ENCODE measurements around the gene ABRACL.

ABRACL gene

DNA sequence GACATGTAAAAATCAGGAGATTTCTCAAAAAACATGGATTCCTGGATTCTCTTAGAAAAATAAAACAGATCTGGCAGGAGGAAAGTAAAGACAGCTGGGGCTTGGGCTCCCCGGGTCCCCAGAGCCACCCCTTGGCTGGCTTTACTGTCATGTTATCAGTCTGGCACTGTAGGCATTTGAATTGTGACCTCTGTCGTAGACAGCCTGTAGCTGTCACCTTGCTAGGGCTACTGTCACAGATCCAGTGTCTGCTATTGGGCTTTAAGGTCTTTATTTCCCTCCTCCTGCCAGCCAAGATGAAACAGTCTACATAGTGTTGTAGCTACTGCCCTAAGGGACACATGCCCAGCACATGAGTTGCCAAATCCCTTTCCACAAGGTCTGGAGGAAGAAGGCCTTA is 37.5 kb downstream of the ABRACL start:
- TF ChIP-seq, protein P1, sequence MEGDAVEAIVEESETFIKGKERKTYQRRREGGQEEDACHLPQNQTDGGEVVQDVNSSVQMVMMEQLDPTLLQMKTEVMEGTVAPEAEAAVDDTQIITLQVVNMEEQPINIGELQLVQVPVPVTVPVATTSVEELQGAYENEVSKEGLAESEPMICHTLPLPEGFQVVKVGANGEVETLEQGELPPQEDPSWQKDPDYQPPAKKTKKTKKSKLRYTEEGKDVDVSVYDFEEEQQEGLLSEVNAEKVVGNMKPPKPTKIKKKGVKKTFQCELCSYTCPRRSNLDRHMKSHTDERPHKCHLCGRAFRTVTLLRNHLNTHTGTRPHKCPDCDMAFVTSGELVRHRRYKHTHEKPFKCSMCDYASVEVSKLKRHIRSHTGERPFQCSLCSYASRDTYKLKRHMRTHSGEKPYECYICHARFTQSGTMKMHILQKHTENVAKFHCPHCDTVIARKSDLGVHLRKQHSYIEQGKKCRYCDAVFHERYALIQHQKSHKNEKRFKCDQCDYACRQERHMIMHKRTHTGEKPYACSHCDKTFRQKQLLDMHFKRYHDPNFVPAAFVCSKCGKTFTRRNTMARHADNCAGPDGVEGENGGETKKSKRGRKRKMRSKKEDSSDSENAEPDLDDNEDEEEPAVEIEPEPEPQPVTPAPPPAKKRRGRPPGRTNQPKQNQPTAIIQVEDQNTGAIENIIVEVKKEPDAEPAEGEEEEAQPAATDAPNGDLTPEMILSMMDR (IDR thresholded peaks at IDR 0.05; ENCODE audit: low read depth, low read length) = no peak
- no peak for TF ChIP-seq EZH2phosphoT487 (IDR thresholded peaks at IDR 0.05; ENCODE audit: low read depth)
- Histone ChIP-seq H3K79me2 (ENCODE audit: low read length) (no peaks in the 10 kb centered on the region), H4K20me1 (ENCODE audit: insufficient read depth, low read length) (no peaks in the 10 kb centered on the region), H3K4me3 (ENCODE audit: low read length) (no peak overlapping the region), H3K4me2 (ENCODE audit: low read length) (no peak overlapping the region), H3K27me3 (ENCODE audit: low read depth, low read length) (no peaks in the 10 kb centered on the region), H3K9me3 (ENCODE audit: insufficient read depth, low read length) (no peaks in the 10 kb centered on the region), H3K4me1 (ENCODE audit: low read length) (no peaks in the 10 kb centered on the region), H3K9ac (ENCODE audit: low read length) (no peak overlapping the region), H3K27ac (ENCODE audit: low read length) (no peak overlapping the region), H3K36me3 (replicated peaks; ENCODE audit: low read depth, low read length) (no peaks in the 10 kb centered on the region), H2AFZ (ENCODE audit: low read depth, low read length) (no peak overlapping the region)

DNA sequence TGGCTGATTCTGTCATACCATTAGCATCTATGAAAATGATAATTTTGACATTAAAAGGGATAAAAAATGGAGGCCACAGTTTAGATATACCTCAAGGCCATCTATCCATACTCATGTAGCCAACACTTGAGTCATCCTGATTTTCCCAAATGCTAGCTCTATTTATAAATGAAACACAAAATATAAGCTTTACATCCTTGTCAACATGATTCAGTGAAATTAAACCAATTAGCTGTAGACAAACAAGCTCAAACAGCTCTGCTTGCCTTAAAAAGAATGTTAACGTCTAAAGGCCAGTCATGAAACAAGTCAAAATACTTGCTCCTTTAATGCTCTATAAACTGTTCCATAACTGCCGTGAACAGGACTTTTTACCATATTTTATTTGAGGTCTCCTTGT is 40.3 kb downstream of the ABRACL start:
- Histone ChIP-seq H3K27ac (ENCODE audit: low read length) (no peak overlapping the region), H3K4me1 (ENCODE audit: low read length) (no peaks in the 10 kb centered on the region)
- TF ChIP-seq, protein P1 (IDR thresholded peaks at IDR 0.05; ENCODE audit: low read depth, low read length) = no peak
- TF ChIP-seq EZH2phosphoT487 (IDR thresholded peaks at IDR 0.05; ENCODE audit: low read depth) = no peak

DNA sequence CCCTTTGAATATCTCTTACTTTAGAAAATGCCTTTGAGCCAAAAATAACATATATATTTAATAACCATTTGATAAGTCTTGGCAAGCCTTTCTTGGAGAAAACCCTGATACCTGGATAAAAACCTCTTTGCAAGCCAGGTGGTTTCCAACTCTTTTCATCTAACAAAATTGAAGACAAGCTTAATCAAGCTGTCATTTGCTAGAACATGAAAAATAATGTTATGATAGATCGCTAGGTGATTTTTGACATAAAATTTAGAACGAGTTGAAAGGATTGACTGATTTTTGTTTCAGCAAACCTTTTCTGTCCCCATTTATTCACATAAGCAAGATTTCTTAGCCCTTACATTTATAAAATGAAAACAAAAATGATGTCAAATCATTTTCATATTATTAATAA is 44.6 kb downstream of the ABRACL start:
- no peak overlapping the region for H3K9ac ChIP-seq (ENCODE audit: low read length)
- H3K9me3 ChIP-seq (ENCODE audit: insufficient read depth, low read length) = no peaks in the 10 kb centered on the region
- H3K4me2 ChIP-seq (ENCODE audit: low read length) = no peak overlapping the region
- TF ChIP-seq, protein P1 (IDR thresholded peaks at IDR 0.05; ENCODE audit: low read depth, low read length) = no peak
- no peak for TF ChIP-seq EZH2phosphoT487 (IDR thresholded peaks at IDR 0.05; ENCODE audit: low read depth)
- no peaks in the 10 kb centered on the region for H3K4me1 ChIP-seq (ENCODE audit: low read length)
- no peaks in the 10 kb centered on the region for H4K20me1 ChIP-seq (ENCODE audit: insufficient read depth, low read length)
- no peaks in the 10 kb centered on the region for H3K27me3 ChIP-seq (ENCODE audit: low read depth, low read length)
- no peak overlapping the region for H3K4me3 ChIP-seq (ENCODE audit: low read length)
- no peak overlapping the region for H3K27ac ChIP-seq (ENCODE audit: low read length)
- H2AFZ ChIP-seq (ENCODE audit: low read depth, low read length) = no peak overlapping the region
- no peaks in the 10 kb centered on the region for H3K79me2 ChIP-seq (ENCODE audit: low read length)
- no peaks in the 10 kb centered on the region for H3K36me3 ChIP-seq (replicated peaks; ENCODE audit: low read depth, low read length)

More for the DNA sequence above, 40.3 kb downstream of the ABRACL start:
- Histone ChIP-seq H3K79me2 (ENCODE audit: low read length) (no peaks in the 10 kb centered on the region), H3K36me3 (replicated peaks; ENCODE audit: low read depth, low read length) (no peaks in the 10 kb centered on the region), H3K4me2 (ENCODE audit: low read length) (no peak overlapping the region), H3K9ac (ENCODE audit: low read length) (no peak overlapping the region), H3K4me3 (ENCODE audit: low read length) (no peak overlapping the region), H3K9me3 (ENCODE audit: insufficient read depth, low read length) (no peaks in the 10 kb centered on the region), H3K27me3 (ENCODE audit: low read depth, low read length) (no peaks in the 10 kb centered on the region), H2AFZ (ENCODE audit: low read depth, low read length) (no peak overlapping the region), H4K20me1 (ENCODE audit: insufficient read depth, low read length) (no peaks in the 10 kb centered on the region)

DNA sequence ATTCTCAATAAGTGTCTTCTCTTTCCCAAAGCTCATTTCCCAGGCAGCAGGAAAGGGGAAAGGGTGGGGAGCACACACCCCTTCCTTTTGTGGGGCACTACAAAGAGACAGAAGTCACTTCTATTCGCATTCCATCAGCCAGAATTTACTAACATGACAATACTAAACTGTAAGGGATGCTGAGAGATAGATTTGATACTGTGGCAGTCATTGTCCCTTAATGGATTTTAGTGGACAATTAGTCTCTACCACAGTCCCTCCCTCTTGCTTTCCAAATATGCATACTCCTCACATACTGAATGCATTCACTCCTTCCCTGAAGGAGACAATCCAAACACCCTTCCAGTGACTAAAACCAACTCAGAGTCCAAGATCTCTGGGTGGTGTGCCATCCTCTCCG is 50.5 kb downstream of the ABRACL start:
- Histone ChIP-seq H2AFZ (ENCODE audit: low read depth, low read length) (no peak overlapping the region), H3K9ac (ENCODE audit: low read length) (no peak overlapping the region), H3K4me2 (ENCODE audit: low read length) (no peak overlapping the region), H3K79me2 (ENCODE audit: low read length) (no peaks in the 10 kb centered on the region), H3K9me3 (ENCODE audit: insufficient read depth, low read length) (no peaks in the 10 kb centered on the region), H4K20me1 (ENCODE audit: insufficient read depth, low read length) (no peaks in the 10 kb centered on the region), H3K36me3 (replicated peaks; ENCODE audit: low read depth, low read length) (no peaks in the 10 kb centered on the region), H3K27ac (ENCODE audit: low read length) (no peak overlapping the region), H3K4me1 (ENCODE audit: low read length) (no peaks in the 10 kb centered on the region), H3K27me3 (ENCODE audit: low read depth, low read length) (no peaks in the 10 kb centered on the region), H3K4me3 (ENCODE audit: low read length) (no peak overlapping the region)
- no peak for TF ChIP-seq EZH2phosphoT487 (IDR thresholded peaks at IDR 0.05; ENCODE audit: low read depth)
- TF ChIP-seq, protein P1 (IDR thresholded peaks at IDR 0.05; ENCODE audit: low read depth, low read length) = no peak
